Ecto neural progenitor cell (in vitro differentiated cells): Measurements from ENCODE around the gene CYREN.
"Not testable (repeated sequence)": the region's sequence is repeated elsewhere in the genome, so short reads cannot be mapped to it uniquely, and the experiment has no call there.

ENCODE experiments used
- DNase-seq: peaks from one replicate; pipeline ENCODE4 v3.0.0-alpha.2; 2018; ENCODE audit warnings: low spot score

Gene CYREN

DNA sequence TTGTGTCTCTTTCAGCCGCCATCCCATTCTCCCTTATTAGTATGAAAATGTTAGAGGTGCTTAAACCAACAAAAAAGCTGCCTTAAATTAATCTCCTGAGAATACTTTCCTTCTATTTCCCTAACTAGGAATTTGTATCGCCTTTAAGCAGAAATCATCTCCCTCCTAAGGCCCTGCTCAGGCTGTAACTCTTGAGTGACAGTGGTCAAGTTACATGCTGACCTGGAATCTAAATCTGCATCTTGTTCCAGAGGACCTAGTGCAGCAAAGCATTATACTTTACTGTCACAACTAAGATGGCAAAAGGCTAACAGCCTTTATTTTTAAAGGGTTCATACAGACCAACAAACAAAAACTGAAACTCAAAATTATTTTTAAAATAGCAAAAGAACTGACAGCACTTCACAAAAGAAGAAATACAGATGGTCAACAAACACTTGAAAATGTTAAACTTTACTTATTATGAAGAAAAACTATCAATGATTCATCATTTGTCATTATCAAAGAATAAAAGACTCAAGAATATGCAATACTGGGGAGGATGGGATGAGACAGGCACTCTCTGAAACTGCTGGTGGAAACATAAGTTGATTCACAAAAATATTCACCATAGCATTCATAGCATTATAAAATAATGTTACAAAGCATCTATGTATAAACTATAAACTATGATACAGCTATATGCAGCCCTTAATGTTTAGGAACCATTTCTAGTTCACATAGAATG, 11.0 kb downstream of the CYREN start:
- DNase-seq = no peak

DNA sequence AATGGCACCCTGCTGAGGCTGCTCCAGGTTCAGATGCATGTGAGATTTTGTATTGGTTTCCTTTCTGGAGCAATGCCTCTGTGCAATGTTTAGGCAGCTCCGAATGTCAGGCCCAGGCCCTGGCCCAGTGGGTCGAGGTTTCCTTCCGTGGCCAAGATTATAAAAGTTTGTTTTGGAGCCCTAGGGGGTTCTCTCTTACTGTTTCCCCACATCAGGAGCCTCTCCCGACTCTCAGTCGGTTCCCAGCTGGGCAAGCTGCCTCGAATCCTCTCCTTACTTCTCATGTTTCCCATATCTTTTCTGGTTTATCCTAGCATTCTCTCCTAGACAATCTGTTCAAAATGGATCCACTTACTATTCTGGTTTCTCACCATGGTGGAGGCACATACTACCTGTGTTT, 11.6 kb downstream of the CYREN start:
- no peak for DNase-seq

DNA sequence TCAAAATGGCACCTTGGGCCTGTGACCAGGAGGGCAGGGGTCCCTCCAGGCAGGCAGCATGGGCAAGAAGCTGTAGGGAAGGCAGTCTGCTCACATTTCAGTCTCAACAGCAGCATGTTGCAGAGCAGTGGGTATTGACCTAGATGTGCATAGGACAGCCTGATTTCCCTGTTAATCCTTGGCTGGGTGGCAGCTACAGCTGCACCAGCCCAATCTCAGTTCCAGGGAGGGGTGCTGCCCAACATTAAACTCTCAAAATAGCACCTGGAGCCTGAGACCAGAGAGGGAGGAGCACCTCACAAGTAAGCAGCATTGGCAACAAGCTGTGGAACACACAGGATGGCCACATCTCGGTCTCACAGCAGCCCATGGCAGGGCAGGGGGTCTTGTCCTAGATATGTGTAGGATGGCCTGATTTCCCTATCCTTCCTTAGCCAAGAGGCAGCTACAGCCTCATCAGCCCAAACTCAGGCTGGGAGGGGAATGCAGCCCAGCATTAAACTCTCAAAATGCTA, 12.3 kb downstream of the CYREN start:
- DNase-seq = no peak

DNA sequence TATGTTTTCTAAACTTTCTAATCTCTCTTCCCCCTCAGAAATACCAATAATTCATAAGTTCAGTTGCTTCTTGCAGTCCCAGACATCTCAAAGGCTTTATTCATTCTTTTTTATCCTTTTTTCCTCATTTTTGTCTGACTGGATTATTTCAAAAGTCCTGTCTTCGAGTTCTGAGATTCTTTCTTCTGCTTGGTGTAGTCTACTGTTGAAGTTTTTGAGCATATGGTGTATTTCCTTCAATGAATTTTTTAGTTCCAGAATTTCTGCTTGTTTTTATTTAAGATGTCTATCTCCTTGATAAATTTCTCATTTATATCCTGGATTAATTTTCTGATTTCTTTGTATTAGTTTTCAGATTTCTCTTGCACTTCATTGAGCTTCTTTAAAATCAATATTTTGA, 14.2 kb downstream of the CYREN start:
- no peak for DNase-seq

DNA sequence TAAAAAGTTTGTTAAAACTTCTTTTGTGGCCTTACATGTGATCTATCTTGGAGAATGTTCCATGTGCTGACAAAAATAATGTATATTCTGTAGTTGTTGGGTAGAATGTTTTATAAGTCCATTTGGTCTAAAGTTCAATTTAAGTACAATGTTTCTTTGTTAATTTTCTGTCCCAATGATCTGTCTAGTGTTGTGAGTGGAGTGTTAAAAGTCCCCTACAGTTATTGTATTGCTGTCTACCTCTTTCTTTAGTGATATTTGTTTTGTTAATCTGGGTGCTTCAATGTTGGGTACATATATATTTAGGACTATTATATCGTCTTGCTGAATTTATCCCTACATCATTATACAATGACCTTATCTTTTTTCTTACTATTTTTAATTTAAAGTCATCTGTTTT, 15.8 kb downstream of the CYREN start:
- DNase-seq = no peak

DNA sequence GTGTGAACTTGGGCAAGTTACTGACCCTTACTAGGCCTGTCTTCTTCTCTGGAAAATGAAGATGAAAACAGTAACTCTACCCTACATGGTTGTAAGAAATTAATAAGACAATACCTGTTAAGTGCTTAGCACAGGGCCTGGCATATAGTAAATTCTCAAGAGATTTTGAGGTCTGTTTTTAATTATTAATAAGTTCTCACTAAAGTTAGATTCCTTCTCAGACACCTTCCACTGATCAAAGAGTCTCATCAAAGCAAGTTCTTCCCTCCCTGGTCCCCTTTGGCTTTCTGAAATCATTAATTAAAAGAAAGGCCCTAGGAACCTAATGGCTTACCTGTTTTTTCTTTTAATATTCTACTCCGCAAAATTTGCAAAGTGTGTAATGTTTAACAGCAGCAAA, 18.1 kb downstream of the CYREN start:
- DNase-seq = no peak

DNA sequence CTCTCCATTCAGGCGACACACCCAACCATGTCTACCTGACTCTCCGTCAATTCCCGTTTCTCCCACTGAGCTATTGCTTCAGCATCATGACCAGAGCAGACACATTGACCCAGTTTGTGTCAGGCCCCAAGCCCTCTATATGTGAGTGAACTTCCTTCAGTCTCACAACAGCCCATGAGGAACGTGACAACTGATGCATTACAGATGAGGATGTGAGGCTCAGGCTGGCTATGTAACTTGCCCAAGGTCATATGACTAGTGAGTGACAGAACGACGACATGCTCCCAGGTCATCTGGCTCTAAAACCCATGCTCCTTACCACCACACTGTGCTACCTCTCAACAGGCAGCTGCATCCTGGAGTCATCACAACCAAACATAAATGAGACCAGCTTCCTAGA, 19.0 kb downstream of the CYREN start:
- no peak for DNase-seq

DNA sequence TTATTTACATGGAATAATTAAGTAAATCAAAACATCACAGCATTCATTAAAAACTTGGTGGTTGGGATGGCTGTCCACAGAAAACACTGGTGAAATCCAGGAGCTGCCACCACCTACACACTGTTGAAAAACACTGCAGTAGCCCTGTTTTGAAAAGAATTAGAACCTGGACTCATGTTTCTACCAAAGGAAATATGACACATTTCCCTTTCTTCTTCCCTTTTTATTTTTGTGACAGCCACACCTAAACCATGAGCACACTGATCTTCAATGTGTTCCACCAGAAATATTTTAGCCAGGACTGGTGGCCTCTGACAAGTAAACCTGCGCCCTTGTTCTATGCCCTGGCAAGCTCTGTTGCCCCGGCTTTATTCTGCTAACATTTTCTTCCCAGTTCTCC, 19.4 kb downstream of the CYREN start:
- DNase-seq = no peak

- no peak for DNase-seq
Measured at GRCh38 chr7:135150072-135150782, 20.3 kb downstream of the CYREN start.

- no peak for DNase-seq
Measured at GRCh38 chr7:135147899-135148721, 22.4 kb downstream of the CYREN start, which contains the start of gene TMEM140. Gene TMEM140 (plus strand): TSS chr7:135148072. CDS start chr7:135164442, 16,370 bp downstream.

DNA sequence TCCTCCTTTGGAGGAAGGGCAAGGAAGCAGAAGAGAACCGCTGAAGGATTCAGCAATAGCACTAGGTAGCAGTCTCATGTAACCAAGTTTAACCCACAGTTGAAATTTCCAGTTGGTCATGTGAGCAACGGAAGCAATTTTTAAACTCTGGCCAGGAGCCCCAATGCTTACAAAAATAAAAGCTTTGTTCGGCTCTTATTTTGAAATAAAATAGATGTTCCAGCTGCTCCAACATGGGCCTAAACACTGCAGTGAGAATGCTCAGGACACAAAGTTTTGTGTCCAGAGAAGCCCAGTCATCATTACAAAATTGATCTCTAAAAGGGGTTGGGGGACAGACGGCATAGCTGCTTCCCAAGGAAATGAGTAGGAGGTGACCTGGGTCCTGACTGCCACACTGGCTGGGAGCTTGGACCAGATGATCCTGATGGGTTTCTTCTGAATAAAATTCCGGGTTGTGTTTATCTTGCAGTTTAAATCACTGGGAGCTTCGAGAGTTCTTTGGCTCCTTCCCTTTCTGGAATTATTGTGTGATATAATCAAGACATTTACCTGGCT, 23.1 kb downstream of the CYREN start:
- no peak for DNase-seq

DNA sequence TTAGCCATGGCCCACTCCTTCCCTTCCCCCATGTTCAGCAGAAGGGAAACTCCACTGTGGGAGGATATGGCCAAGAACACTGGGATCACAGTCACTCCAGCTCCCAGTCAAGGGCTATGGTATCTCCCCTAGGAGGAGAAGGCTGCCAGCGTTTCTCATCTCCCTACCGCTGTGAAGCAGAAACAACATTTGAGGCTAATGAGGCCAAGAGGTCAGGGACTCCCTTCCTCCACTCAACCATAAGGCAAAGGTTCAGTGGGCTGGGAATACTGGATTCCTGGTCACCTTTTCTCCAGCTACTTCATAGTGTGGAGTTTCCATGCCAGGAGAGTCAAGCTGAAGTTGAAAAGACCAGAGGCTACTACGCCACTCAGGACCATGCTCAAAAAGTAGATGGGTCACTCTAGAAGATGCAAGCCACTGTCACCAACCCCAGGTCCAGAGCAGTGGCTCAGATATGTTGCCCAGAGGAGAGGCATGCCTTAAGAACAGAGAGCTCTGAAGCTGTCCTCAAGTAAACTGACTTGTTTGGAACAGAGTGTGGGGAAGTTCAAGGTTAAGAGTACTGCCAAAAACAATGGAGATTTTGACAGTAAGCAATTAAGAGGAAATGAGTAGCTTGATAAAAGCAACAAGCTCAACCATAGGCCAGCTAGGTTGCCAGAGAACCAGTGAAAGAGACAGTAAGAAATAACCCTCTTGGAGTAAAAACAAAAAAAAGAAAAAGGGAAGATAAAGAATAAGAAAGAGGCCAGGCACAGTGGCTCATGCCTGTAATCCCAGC, 26.4 kb downstream of the CYREN start:
- no peak for DNase-seq

- no peak for DNase-seq
Measured at GRCh38 chr7:135129579-135129978, 40.9 kb downstream of the CYREN start.

DNA sequence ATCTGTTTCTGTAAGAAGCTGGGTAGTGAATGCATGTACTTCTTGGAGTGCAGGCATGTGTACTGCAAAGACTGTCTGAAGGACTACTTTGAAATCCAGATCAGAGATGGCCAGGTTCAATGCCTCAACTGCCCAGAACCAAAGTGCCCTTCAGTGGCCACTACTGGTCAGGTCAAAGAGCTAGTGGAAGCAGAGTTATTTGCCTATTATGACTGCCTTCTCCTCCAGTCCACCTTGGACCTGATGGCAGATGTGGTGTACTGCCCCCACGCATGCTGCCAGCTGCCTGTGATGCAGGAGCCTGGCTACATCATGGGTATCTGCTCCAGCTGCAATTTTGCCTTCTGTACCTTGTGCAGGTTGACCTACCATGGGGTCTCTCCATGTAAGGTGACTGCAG, 41.6 kb downstream of the CYREN start:
- DNase-seq = no peak

DNA sequence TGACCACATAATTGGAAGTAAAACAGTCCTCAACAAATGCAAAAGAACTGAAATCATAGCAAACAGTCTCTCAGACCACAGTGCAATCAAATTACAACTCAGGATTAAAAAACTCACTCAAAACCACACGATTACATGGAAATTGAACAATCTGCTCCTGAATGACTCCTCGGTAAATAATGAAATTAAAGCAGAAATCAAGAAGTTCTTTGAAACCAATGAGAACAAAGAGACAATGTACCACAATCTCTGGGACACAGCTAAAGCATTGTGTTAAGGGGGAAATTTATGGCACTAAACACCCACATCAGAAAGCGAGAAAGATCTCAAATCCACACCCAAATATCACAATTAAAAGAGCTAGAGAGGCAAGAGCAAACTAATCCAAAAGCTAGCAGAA, 45.9 kb downstream of the CYREN start:
- DNase-seq = not testable (repeated sequence)

DNA sequence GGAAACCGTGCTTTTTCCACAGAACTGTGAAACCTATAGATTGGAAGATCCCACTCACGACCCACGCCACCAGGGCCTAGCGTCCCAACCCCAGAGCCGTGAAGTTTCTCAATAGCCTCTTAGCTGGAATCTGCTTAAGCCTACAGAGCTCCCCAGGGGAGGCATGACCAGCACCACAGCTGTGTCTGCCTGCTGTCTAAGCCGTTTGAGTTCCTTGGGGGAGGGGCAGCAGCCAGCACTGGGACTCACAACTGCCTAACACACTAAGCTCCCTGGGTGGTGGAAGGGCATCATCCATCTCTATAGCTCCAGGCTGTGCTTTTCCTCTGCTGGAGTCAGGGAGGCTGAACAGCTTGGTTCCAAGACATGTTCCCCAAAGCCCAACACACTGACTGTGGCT, 48.6 kb downstream of the CYREN start:
- DNase-seq = no peak

DNA sequence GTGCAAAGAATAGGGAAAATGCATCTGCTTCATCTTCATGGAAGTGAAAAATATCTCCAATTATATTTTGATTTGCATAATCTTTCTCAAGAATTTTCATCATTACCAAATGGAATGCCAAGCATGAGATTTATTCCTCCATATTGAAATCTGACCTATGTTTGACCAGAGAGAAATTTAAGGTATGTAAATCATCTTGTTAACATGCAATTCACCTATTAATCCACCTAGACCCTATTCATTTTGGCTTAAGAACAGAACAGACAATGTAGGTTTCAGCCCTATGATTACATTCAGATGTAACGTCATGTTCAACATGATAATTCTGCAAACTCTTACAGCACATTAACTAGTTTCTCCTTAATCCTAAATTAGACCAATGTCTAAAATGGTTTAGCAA, 53.4 kb downstream of the CYREN start:
- no peak for DNase-seq
